RPMI7951 (cell line): ENCODE measurements around the gene FAM184A. TPM values are rescaled to one million over a fixed set of nuclear protein-coding genes. Genes with fewer than 3 reads are reported as not detected.

Experiments
- total RNA-seq: library from RNA; depleted of rRNA; stranded (reverse); fragments of >200 nt; shearing (Covaris generic); gene quantifications from 2 replicates; pipeline ENCODE4 v1.2.3, GENCODE V29; 2014; rRNA removed

FAM184A gene
- total RNA-seq, 1 experiment from 2014 or later = 0.24 TPM

Other genes starting within 250 kb of the FAM184A start
- 51.6 and 57.2 TPM in 2 replicates for gene ASF1A, start 184.5 kb downstream of the FAM184A start, total RNA-seq
- 7.0 and 8.7 TPM in 2 replicates for gene MCM9, start 143.5 kb downstream of the FAM184A start, total RNA-seq